Retinal pigment epithelial cell (primary cell): ENCODE results near the gene CNST.
"Not testable (repeated sequence)": the region's sequence is repeated elsewhere in the genome, so short reads cannot be mapped to it uniquely, and the experiment has no call there.

Experiments
- DNase-seq: peaks from one replicate; pipeline ENCODE4 v3.0.0-alpha.2; 2010; ENCODE audit warnings: low read depth
- H3K4me3 ChIP-seq: 2 replicates; pipeline ENCODE4 v1.5.1; 2011; ENCODE audit warnings: mild to moderate bottlenecking, low read length, control low read depth, moderate library complexity
- CTCF ChIP-seq: conservative IDR thresholded peaks from 2 replicates; pipeline ENCODE4 v1.5.1; 2011; ENCODE audit warnings: low read depth, low read length, control low read depth, inconsistent platforms

Gene CNST

DNA sequence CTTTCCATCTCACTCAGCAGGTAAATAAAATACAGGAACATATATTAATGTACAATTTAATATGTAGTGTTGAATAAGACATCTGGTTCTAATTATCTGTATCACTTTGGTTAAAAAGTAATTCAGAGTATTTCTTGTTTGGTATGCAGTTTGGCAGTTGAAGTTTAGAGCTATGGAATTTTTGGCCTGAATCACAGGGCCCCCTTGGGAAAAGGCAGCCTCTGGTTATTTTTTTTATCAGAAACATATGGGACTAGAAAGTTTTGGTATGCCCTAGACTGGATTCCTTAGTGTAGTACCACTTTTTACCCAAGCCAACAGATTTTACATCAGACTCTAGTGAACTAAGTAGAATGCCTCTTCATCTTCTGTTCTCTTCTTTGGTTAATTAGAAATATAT lies 26.4 kb downstream of the CNST start:
- H3K4me3 ChIP-seq = no peak overlapping the region
- TF ChIP-seq CTCF = no peak
- DNase-seq = no peak

DNA sequence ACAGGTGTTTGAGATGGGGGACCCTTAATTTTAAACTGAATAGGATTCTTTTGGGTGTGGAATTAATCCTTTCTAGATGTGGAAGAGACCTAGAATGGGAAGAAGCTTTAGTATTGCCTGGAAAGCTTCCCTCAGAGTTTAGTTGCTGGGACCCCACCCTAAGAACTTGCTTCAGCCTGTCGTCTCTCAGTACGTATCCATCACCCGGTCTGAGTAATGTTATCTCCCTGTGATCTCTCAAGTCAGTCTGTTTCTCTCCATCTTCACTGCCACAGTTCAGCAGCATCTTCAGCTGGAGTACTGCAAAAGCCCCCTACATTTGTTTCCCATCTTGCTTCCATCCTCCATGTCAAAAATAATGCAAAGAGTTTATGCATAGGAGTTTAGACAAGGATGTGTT lies 28.9 kb downstream of the CNST start:
- DNase-seq = no peak
- no peak for TF ChIP-seq CTCF
- no peak overlapping the region for H3K4me3 ChIP-seq

- no peak overlapping the region for H3K4me3 ChIP-seq
- DNase-seq = no peak
- TF ChIP-seq CTCF = no peak
These were observed 31.1 kb downstream of the CNST start for GRCh38 chr1:246597340-246597739.

- TF ChIP-seq CTCF = no peak
- no peak for DNase-seq
These were observed 31.7 kb downstream of the CNST start for GRCh38 chr1:246597971-246598370.

GRCh38 chr1:246599315-246599714 lies 33.1 kb downstream of the CNST start:
- H3K4me3 ChIP-seq = no peak overlapping the region
- no peak for TF ChIP-seq CTCF
- DNase-seq = no peak

More at GRCh38 chr1:246597971-246598370, 31.7 kb downstream of the CNST start:
- H3K4me3 ChIP-seq = no peak overlapping the region

DNA sequence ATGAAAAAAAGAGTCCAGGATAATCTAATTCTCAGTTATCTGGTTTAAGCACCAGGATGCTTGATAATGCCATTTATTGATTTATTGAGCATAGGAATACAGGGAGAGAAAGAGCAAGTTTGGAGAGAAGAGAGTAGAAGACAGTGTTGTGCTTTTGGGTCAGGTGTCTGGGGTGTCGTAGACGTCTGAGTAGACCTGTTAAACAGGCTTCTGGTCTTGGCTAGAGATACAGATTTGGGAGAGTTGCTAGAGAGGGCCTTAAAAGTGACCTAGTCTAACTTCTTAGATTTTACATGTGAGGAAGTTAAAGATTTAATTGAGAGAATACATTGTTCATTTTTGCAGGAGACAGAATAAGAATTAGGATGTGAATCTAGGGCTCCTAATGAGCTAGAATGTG lies 34.3 kb downstream of the CNST start:
- no peak for TF ChIP-seq CTCF
- no peak for DNase-seq
- H3K4me3 ChIP-seq = no peak overlapping the region

- DNase-seq = no peak
- no peak for TF ChIP-seq CTCF
- H3K4me3 ChIP-seq = no peak overlapping the region
These were observed 35.9 kb downstream of the CNST start for GRCh38 chr1:246602194-246602593.

DNA sequence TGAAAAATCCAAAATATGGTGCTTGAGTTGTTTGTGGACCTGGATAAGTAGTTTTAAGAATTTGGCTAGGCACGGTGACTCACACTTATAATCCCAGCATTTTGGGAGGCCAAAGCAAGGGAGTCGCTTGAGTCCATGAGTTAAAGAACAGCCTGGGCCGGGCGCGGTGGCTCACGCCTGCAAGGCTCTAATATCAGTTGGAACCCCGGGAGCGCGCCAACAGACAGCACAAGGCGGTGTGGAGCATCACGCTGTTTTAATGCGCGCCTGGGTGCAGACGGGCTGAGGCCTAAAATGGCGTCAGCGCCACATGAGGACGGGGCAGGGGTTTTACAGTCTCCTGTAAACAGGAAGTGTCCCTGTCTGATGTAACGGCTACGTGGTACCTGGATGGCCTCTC lies 39.0 kb downstream of the CNST start:
- H3K4me3 ChIP-seq, DNase-seq: not testable (repeated sequence)
